ENCODE measurements around the gene FAM204A.

- TF ChIP-seq EZH2 (IDR thresholded peaks at IDR 0.05; ENCODE audit: low read length, unreplicated experiment) (no peak), CTCF (conservative IDR thresholded peaks at IDR 0.05; ENCODE audit: low read depth, low read length) (no peak)
Measured at GRCh38 chr10:118309911-118310310, 32.2 kb downstream of the FAM204A start.
